HG02981 (cell line): Measurements from ENCODE around the gene ADGRL3.
"Not testable (repeated sequence)": the region's sequence is repeated elsewhere in the genome, so short reads cannot be mapped to it uniquely, and the experiment has no call there.

Source experiments
- ATAC-seq: cut with Tn5 transposase; IDR thresholded peaks from one replicate; pipeline ENCODE4 v1.9.1; 2021; ENCODE audit warnings: mild to moderate bottlenecking, moderate library complexity; ENCODE audit not compliant: unreplicated experiment

Gene ADGRL3

DNA sequence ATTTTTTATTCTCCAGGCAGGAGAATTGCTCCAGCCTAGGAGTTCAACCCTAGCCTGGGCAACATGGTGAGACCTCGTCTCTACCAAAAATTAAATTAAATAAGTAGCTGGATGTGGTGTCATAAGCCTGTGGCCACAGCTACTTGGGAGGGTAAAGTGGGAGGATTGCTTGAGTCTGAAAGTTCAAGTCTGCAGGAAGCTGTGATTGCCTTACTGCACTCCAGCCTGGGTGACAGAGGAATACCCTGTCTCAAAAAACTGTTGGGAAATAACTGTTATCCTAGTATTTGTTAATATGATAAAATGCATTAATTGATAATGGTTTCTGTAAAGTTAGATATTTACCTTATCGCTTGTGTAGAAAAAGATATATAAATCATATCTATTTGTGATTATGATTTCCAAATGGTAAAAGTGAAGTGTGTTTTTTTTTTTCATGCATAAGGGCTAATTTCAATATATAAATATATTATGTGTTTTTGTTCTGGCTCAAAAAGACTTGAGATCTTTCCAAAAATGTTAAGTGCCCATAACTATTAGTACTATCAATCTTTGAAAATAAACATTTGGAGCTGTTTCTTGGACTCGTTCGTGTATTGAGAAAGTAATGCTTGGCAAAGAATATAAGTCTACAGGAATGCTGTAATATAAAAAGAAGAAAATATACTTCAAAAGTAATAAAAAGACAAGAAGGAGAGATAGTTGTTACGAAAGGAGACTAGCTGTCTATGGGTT, 396.6 kb downstream of the ADGRL3 start:
- ATAC-seq = no peak

- no peak for ATAC-seq
These were observed 403.0 kb downstream of the ADGRL3 start for GRCh38 chr4:61603086-61603485.

GRCh38 chr4:61604054-61604453, 403.9 kb downstream of the ADGRL3 start:
- ATAC-seq = no peak

DNA sequence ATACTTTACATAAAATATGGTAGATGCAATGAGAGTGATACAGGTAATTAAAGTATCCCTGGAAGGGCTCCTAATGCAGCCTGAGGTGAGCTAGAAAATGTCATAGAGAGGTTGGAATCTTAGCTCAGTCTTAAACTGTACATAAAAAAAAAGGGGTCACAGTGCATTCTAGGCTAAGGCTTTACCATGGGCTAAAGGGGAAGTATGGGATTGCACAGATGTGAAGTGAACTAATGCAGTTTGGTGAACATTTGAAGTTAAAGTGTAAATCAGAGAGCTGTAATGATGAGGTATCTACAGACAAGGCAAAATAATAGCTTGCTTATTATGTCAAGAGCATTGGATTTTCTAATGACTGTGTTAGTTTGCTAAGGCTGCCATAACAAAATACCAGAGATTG, 405.9 kb downstream of the ADGRL3 start:
- ATAC-seq = no peak

GRCh38 chr4:61614231-61614630, 414.1 kb downstream of the ADGRL3 start:
- ATAC-seq = no peak

DNA sequence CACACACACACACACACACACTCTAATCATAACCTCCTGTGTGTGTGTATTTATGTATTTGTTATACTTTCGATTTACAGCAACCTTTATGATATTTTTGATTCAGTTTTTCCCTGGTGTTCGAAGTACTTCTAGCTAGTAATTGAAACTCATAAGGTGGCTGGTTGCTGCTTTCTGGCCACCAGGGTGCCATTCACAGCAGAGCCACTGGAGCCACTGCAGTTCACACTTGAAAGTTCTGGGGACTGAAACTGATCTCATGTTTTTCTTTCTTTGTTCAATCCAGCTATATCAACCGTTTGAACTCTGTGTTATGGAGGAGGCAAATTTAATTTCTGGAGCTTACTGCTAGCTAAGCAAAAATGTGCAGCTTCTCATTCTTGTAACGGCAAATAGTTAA, 419.4 kb downstream of the ADGRL3 start:
- ATAC-seq = no peak

- ATAC-seq = no peak
These were observed 428.2 kb downstream of the ADGRL3 start for GRCh38 chr4:61628282-61628681.

DNA sequence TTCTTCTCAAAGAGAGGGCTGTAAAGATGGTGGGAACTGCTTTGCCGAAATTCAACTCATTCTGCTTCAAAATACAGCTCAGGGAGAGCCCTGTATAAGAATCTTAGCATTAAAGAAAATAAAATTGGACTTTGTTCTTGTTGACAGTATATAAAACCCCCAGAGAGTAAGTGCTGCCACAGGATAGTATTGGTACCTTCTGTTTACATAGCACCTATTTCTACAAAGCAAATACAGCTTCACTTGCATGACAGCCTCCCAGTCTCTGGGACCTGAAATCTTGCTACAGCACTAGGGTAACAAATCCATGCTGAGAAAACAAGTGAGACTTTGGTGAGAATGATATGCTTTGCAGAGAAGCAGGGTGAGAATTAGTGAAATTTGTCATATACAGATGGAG, 428.6 kb downstream of the ADGRL3 start:
- ATAC-seq = no peak

DNA sequence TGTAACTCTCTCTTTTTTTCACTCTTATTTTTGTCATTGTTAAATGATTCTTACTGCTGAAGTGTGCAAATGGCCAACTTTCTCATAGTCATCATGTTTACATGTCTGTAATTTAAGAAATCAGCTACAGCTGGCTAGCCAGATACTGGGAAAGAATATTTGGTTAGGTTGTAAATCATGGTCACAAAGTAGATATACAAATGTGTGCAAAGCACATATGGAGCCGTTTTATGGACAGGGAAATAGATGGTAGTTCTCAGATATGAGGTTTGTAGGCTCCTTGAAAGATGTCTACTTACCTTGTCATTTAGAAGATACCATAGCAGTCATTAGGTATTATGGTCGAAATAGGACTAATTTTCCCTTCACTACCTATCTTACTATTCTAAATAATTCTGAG, 430.4 kb downstream of the ADGRL3 start:
- no peak for ATAC-seq

DNA sequence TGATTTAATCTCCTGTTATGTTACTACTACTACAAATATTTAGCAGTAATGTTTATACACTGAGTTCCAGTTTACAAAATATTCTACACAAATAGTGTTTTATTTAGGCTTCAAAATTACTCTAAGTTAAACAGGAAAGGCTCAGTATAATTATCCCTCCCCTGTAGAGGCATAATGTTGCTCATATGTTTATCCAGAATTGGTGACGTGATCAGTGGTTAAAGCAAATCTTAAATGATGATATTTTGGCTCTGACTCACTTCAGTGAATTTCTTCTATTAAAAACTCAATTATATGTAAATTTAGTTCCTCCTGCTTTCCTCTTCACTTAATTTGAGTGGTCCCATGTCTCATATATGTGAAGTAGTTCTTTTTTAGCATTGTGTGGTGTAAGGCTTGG, 438.5 kb downstream of the ADGRL3 start:
- no peak for ATAC-seq

DNA sequence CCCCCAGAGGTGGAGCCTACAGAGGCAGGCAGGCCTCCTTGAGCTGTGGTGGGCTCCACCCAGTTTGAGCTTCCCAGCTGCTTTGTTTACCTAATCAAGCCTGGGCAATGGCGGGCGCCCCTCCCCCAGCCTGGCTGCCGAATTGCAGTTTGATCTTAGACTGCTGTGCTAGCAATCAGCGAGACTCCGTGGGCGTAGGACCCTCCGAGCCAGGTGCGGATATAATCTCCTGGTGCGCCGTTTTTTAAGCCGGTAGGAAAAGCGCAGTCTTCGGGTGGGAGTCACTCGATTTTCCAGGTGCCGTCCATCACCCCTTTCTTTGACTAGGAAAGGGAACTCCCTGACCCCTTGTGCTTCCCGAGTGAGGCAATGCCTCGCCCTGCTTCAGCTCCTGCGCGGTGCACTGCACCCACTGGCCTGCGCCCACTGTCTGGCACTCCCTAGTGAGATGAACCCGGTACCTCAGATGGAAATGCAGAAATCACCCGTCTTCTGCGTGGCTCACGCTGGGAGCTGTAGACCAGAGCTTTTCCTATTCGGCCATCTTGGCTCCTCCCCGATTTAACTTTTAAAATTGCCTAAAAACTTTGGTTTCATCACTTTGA, 446.7 kb downstream of the ADGRL3 start:
- not testable (repeated sequence) for ATAC-seq

DNA sequence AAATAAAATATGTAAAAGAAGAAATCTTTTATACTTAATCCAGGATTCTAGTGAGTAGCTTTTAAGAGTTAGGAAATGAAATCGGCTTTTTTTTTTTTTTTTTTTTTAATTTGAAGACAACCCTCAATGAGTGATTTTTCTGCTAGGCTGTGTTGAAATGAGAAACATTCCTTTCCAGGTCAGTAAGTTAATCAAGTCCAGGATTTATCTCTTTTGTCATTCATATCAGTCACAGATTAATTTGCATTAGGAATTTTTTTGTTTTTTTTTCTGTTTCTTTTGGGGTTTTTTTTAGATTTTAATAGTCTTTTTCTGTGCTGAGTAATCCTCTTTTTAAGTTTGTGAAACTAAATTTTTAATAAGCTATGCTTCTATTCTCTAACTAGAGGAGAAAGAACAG, 448.1 kb downstream of the ADGRL3 start:
- no peak for ATAC-seq

DNA sequence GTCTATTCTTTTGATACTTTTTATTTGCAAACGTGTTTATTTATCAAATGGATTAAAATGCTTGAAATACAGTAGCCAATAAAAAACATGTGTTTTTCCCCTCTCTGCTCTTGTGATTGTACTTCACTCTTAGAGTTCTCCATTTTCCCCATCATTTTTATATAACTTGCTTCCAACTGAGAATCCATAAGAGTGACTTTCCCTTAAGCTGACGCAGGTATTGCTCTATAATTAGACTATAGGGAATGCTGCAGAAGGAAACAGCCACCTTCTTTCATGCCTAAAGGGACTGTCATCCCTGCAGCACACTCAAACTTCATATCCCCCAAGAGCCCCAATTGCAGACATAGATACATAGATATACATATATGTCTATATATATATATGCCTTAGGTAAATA, 456.9 kb downstream of the ADGRL3 start:
- no peak for ATAC-seq

GRCh38 chr4:61661960-61662359, 461.8 kb downstream of the ADGRL3 start:
- no peak for ATAC-seq

GRCh38 chr4:61662362-61662761, 462.2 kb downstream of the ADGRL3 start:
- ATAC-seq = no peak

DNA sequence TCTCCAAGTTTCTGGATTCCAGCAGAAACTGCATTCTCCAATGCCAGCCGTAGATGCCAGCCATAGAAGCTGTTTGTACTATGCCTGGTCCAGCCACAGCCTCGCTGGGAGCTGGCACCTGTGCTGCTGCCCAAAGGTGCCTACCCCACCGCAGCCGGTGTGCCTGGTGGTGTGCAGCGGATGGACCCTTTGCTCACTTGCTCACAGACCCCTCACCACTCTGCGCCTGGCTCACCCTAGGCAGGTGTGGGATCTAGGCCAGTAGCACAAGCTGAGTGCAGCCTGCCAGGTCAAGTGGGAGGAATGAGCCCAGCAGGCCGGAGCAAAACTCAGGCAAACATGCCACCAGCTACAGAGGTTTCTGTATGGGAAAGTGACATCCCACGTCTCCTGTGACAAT, 463.2 kb downstream of the ADGRL3 start:
- ATAC-seq = no peak

GRCh38 chr4:61665649-61666048, 465.5 kb downstream of the ADGRL3 start:
- no peak for ATAC-seq

- ATAC-seq = no peak
These were observed 466.1 kb downstream of the ADGRL3 start for GRCh38 chr4:61666244-61666643.

DNA sequence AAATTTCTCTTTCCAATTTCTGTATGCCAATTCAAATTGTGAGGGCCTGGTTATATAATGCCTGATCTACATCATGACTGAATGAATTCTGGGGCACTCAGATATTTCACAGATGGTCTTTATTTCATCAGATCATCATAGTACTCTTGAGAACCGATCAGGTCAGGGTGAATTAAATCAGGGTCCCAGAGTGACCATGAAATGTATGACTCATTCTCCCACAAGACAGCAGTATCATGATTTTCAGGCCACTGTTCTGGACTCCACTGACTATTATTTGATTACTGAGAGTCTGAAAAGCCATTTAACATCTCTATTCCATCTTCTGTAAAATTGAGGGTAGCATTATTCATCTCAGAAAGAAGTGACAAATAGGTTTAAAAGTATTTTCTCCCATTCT, 471.5 kb downstream of the ADGRL3 start:
- ATAC-seq = no peak

DNA sequence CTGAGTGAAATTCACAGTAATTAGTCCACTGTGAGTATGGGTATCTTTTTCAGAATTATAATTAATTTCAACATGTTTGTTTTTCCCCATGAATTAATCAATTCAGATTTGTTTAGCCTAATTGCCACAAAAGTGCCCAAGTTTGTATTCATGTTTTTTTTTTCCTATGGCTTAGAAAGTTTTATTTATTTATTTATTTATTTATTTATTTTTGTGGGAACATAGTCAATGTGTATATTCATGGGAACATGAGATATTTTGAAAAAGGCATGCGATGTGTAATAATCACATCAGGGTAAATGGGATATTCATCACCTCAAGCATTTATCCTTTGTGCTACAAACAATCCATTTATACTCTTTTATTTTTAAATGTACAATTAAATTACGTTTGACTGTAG, 475.3 kb downstream of the ADGRL3 start:
- no peak for ATAC-seq

- ATAC-seq = no peak
These were observed 478.2 kb downstream of the ADGRL3 start for GRCh38 chr4:61678297-61678696.

- no peak for ATAC-seq
These were observed 493.4 kb downstream of the ADGRL3 start for GRCh38 chr4:61693520-61693919.

DNA sequence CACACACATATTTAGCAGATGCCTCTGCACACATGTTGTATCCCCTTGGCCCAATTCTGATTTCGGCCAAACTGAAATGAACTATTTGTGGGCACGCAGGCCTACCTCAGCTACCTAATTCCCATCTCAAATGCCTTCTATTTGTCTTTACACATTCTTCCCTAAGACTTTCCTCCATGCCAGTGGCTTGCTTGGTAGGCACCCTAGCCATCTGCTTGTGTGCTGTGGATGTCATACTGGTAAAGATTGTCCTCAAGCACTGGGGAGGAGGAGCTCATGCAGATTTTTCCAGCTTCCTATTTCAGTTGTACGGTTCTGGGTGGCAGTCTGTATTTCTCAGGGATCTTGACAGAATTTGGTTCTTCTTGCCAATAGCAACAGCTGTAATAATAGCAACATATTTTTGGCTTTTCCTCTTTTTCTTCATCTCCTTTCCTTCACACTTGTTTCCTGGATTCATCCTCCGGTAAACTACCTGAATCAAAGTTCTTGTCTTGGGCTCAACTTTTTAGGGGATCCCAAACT, 514.3 kb downstream of the ADGRL3 start:
- ATAC-seq = no peak
